Endothelial cell of umbilical vein (primary cell): Measurements from ENCODE around the gene CPNE8. TPM values are rescaled to one million over a fixed set of nuclear protein-coding genes. Genes with fewer than 3 reads are reported as not detected.

Source experiments
- BruUV-seq: library from RNA; stranded (reverse); fragments of 400-500 nt; replicated peaks from 2 replicates; lab custom pipeline; 2021; lab: Mats Ljungman, UMichigan
- CTCF ChIA-PET: fragments of 300-600, 350-600 bp; sonication (Branson Sonifier 250); formaldehyde crosslinking; loops from one replicate; lab custom pipeline; 2021; ENCODE audit warnings: antibody characterized with exemption, inconsistent platforms; lab: Charles Lee
- POLR2A ChIA-PET: fragments of 300-600, 350-600 bp; sonication (Branson Sonifier 250); formaldehyde crosslinking; loops from one replicate; lab custom pipeline; 2021; ENCODE audit warnings: antibody characterized with exemption, inconsistent platforms; lab: Charles Lee
- DNase-seq: peaks from one replicate; pipeline ENCODE4 v3.0.0-alpha.2; 2011; ENCODE audit warnings: low read depth, low spot score
- FAIRE-seq: peaks from 2 replicates; lab custom pipeline; 2011; peaks lifted over from hg19 to GRCh38; lab: Jason Lieb, UNC
- H2AFZ ChIP-seq: 2 replicates; pipeline ENCODE4 v1.6.0; 2012; ENCODE audit warnings: low read depth, low read length, control low read depth, inconsistent platforms
- H3K27ac ChIP-seq: 2 replicates; pipeline ENCODE4 v1.5.1; 2011; ENCODE audit warnings: low read depth, mild to moderate bottlenecking, control low read depth, low read length, moderate library complexity; ENCODE audit not compliant: insufficient read depth
- H3K27me3 ChIP-seq, 2 experiments: 2 replicates each; pipeline versions ENCODE4 v1.6.0 to v1.6.1; 2011; ENCODE audit warnings: low read length in 2 of 2, mixed read lengths in 1 of 2; ENCODE audit not compliant: control insufficient read depth in 2 of 2, insufficient read depth in 2 of 2
- H3K36me3 ChIP-seq, 2 experiments: 2 replicates in 1 of 2; 3 replicates in 1 of 2; pipeline ENCODE4 v1.5.1; 2011; ENCODE audit warnings: low read length in 2 of 2, mild to moderate bottlenecking in 1 of 2, moderate library complexity in 1 of 2; ENCODE audit not compliant: control insufficient read depth in 2 of 2, insufficient read depth in 2 of 2; ENCODE audit errors: extremely low read depth in 1 of 2
- H3K4me1 ChIP-seq: 3 replicates; pipeline ENCODE4 v1.5.1; 2011; ENCODE audit warnings: mild to moderate bottlenecking, low read length; ENCODE audit not compliant: control insufficient read depth, insufficient read depth; ENCODE audit errors: extremely low read depth
- H3K4me2 ChIP-seq: 2 replicates; pipeline ENCODE4 v1.6.1; 2011; ENCODE audit warnings: low read length, control low read depth, mixed read lengths; ENCODE audit not compliant: insufficient read depth
- H3K4me3 ChIP-seq, 3 experiments: fragments of 200-600 bp in 1 of 3; sonication (generic), shearing (Covaris generic) in 1 of 3; replicated peaks in 1 of 3; 2 replicates each; pipeline ENCODE4 v1.5.1; 2011 to 2016; ENCODE audit warnings: control low read depth in 3 of 3, low read length in 3 of 3, mild to moderate bottlenecking in 2 of 3, inconsistent platforms in 1 of 3, low read depth in 1 of 3, moderate library complexity in 1 of 3; ENCODE audit not compliant: insufficient read depth in 1 of 3
- H3K79me2 ChIP-seq: 2 replicates; pipeline ENCODE4 v1.6.0; 2012; ENCODE audit warnings: low read length, inconsistent platforms; ENCODE audit not compliant: control insufficient read depth, insufficient read depth
- H3K9ac ChIP-seq: replicated peaks from 2 replicates; pipeline ENCODE3; 2011; ENCODE audit warnings: low read length, control low read depth; ENCODE audit not compliant: insufficient read depth; ENCODE audit errors: extremely low read depth
- H3K9me1 ChIP-seq: replicated peaks from 3 replicates; pipeline ENCODE4 v1.6.0; 2011; ENCODE audit warnings: mild to moderate bottlenecking, low read length; ENCODE audit not compliant: control insufficient read depth, insufficient read depth; ENCODE audit errors: extremely low read depth
- H3K9me3 ChIP-seq: replicated peaks from 2 replicates; pipeline ENCODE4 v1.5.1; 2012; ENCODE audit warnings: low read length, inconsistent platforms; ENCODE audit not compliant: control insufficient read depth, insufficient read depth
- H4K20me1 ChIP-seq: replicated peaks from 2 replicates; pipeline ENCODE3; 2011; ENCODE audit warnings: mild to moderate bottlenecking, low read length; ENCODE audit not compliant: control insufficient read depth, insufficient read depth; ENCODE audit errors: extremely low read depth
- EZH2 ChIP-seq: IDR thresholded peaks from 2 replicates; pipeline ENCODE4 v1.6.1; 2012; ENCODE audit warnings: borderline replicate concordance, low read depth, mild to moderate bottlenecking, moderate library complexity, low read length, inconsistent platforms; ENCODE audit not compliant: severe bottlenecking
- FOS ChIP-seq: IDR thresholded peaks from 2 replicates; pipeline ENCODE4 v1.6.1; 2011; ENCODE audit warnings: mild to moderate bottlenecking, low read length, moderate library complexity, borderline replicate concordance; ENCODE audit not compliant: insufficient read depth
- GATA2 ChIP-seq: IDR thresholded peaks from 2 replicates; pipeline ENCODE4 v1.7.0; 2011; ENCODE audit warnings: low read depth, mild to moderate bottlenecking, moderate library complexity, mixed read lengths, low read length; ENCODE audit not compliant: insufficient read length, insufficient read depth
- JUN ChIP-seq: IDR thresholded peaks from 2 replicates; pipeline ENCODE4 v1.6.1; 2011; ENCODE audit warnings: borderline replicate concordance, low read depth; ENCODE audit not compliant: insufficient read length, insufficient read depth
- MAX ChIP-seq: IDR thresholded peaks from 2 replicates; pipeline ENCODE4 v1.6.1; 2011; ENCODE audit not compliant: insufficient read depth, insufficient read length
- MYC ChIP-seq: IDR thresholded peaks from one replicate; pipeline ENCODE4 v1.6.1; 2011; ENCODE audit warnings: mild to moderate bottlenecking, low read depth, low read length
- POLR2A ChIP-seq: IDR thresholded peaks from 2 replicates; pipeline ENCODE4 v1.6.1; 2012; ENCODE audit warnings: low read depth, mild to moderate bottlenecking, control low read depth, low read length
- POLR2AphosphoS5 ChIP-seq: IDR thresholded peaks from 2 replicates; pipeline ENCODE4 v1.6.1; 2012; ENCODE audit warnings: low read depth, mild to moderate bottlenecking, control low read depth, low read length, moderate library complexity; ENCODE audit not compliant: insufficient read depth
- dilution Hi-C: fragments of 300-500 bp; cut with MboI; formaldehyde crosslinking; loops from one replicate; pipeline ENCODE4 v1.15.0; 2019; ENCODE audit warnings: low sequenced_read_pairs; ENCODE audit not compliant: extremely low pct_ligation_motif_present
- intact Hi-C: fragments of 100-400 bp; cut with micrococcal nuclease; formaldehyde crosslinking; loops from one replicate; pipeline ENCODE4 v1.10.0; 2022
- polyA plus RNA-seq, 4 experiments: library from polyadenylated mRNA; depleted of rRNA in 3 of 4; stranded (reverse) in 3 of 4; unstranded in 1 of 4; fragments of >200 nt; gene quantifications; 2 replicates each; pipeline versions ENCODE4 v1.2.1 to v1.2.3, GENCODE V29; 2011 to 2012; ENCODE audit warnings: missing spikeins in 1 of 4
- total RNA-seq: library from RNA; stranded (reverse); gene quantifications from 2 replicates; pipeline ENCODE4 v1.2.3, GENCODE V29; 2021
- TF ChIP-seq, protein P1 (sequence below), 2 donors: IDR thresholded peaks; 1 replicate in 1 of 2; 2 replicates in 1 of 2; pipeline ENCODE4 v1.5.1; 2011; ENCODE audit warnings: low read length in 2 of 2, mild to moderate bottlenecking in 2 of 2, moderate library complexity in 2 of 2, control low read depth in 1 of 2, inconsistent platforms in 1 of 2, low read depth in 1 of 2; ENCODE audit not compliant: insufficient read depth in 1 of 2; ENCODE audit errors: extremely low read depth in 1 of 2

Gene CPNE8
- total and polyA plus RNA-seq, 2 donors (not counting 3 experiments of a cell fraction or from before 2014, with no cell fraction given), result 4.4 to 13.7 TPM

DNA sequence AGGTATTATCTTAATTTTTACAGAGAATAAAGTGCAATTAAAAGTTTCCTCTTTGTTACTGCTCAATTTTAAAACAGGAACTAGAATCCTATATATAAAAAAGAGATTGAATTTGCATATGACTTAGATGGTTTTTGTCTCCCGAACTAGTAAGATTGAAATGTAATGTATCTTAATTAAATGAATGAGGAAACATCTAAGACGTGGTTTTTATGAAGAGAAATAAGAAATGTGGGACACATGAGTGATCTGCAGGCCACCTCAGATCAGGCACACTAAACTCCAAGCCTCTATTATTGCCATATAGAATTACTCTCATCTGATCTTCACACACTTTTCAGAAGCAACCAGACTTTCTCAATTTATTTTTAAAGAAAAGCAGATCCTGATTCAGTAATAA, 158.6 kb downstream of the CPNE8 start:
- Histone ChIP-seq H3K9me1 (no peaks in the 10 kb centered on the region), H3K9ac (no peak overlapping the region), H3K36me3 (no peaks in the 10 kb centered on the region), H3K9me3 (no peaks in the 10 kb centered on the region), H3K4me1 (no peaks in the 10 kb centered on the region), H3K4me3 (no peak overlapping the region), H3K79me2 (no peaks in the 10 kb centered on the region), H3K4me2 (no peak overlapping the region), H2AFZ (no peak overlapping the region), H3K27me3 (no peaks in the 10 kb centered on the region), H4K20me1 (no peaks in the 10 kb centered on the region), H3K27ac (no peak overlapping the region)
- intact Hi-C loops (no loop called here), dilution Hi-C loops (no loop called here)
- DNase-seq (no peak), FAIRE-seq (no peak)
- TF ChIP-seq EZH2, result no peak
- TF ChIP-seq, protein P1, sequence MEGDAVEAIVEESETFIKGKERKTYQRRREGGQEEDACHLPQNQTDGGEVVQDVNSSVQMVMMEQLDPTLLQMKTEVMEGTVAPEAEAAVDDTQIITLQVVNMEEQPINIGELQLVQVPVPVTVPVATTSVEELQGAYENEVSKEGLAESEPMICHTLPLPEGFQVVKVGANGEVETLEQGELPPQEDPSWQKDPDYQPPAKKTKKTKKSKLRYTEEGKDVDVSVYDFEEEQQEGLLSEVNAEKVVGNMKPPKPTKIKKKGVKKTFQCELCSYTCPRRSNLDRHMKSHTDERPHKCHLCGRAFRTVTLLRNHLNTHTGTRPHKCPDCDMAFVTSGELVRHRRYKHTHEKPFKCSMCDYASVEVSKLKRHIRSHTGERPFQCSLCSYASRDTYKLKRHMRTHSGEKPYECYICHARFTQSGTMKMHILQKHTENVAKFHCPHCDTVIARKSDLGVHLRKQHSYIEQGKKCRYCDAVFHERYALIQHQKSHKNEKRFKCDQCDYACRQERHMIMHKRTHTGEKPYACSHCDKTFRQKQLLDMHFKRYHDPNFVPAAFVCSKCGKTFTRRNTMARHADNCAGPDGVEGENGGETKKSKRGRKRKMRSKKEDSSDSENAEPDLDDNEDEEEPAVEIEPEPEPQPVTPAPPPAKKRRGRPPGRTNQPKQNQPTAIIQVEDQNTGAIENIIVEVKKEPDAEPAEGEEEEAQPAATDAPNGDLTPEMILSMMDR (IDR thresholded peaks at IDR 0.05; ENCODE audit: extremely low read depth in 1 of 2, insufficient read depth in 1 of 2, low read depth in 1 of 2, low read length in 2 of 2), result no peak
- TF ChIP-seq GATA2, result no peak
- no peak for TF ChIP-seq JUN
- TF ChIP-seq FOS, result no peak
- no peak for TF ChIP-seq MYC
- TF ChIP-seq MAX, result no peak
- no peak for TF ChIP-seq POLR2AphosphoS5
- TF ChIP-seq POLR2A, result no peak
- no TSS peak for BruUV-seq
- CTCF ChIA-PET, result interaction anchor here (1.0 kb wide), 1 partner anchor 10 kb away, joined by 4 read pairs; no protein-coding TSS in a partner anchor
- POLR2A ChIA-PET, result no interaction called here
